Measurements from ENCODE around the gene GMDS. TPM values are rescaled to one million over a fixed set of nuclear protein-coding genes. Genes with fewer than 3 reads are reported as not detected.
A peak's percentile ranks its signal among the peaks of the same experiment; 100 is the strongest.

Gene GMDS
- total RNA-seq, 4 donors from 2014 or later, result 9.5 to 32.8 (median 22.4) TPM

GRCh38 chr6:1949538-1949937 lies 295.9 kb downstream of the GMDS start:
- DNase-seq, result no peak
- WGBS, 2 donors, result 98 to 100% methylated on average over 2 of the region's 2 CpGs
- Histone ChIP-seq H3K36me3 (no peaks in the 10 kb centered on the region), H3K27ac (no peak overlapping the region), H3K9me3 (no peaks in the 10 kb centered on the region), H3K4me1 (no peaks in the 10 kb centered on the region), H3K27me3 (no peaks in the 10 kb centered on the region), H3K4me3 (replicated peaks in 1 of 3) (no peak overlapping the region)
- no peak for TF ChIP-seq POLR2A (IDR thresholded peaks at IDR 0.05)
- TF ChIP-seq CTCF (IDR thresholded peaks at IDR 0.05), result no peak
- intact Hi-C loops (cut with DNase I), result no loop called here

GRCh38 chr6:1947922-1948321 lies 297.5 kb downstream of the GMDS start:
- TF ChIP-seq POLR2A (IDR thresholded peaks at IDR 0.05), result no peak
- no peak for TF ChIP-seq CTCF (IDR thresholded peaks at IDR 0.05)
- Histone ChIP-seq H3K27me3 (no peaks in the 10 kb centered on the region), H3K4me1 (no peaks in the 10 kb centered on the region), H3K9me3 (no peaks in the 10 kb centered on the region), H3K4me3 (replicated peaks in 1 of 3) (no peak overlapping the region), H3K27ac (no peak overlapping the region), H3K36me3 (no peaks in the 10 kb centered on the region)
- intact Hi-C loops (cut with DNase I), result no loop called here
- no peak for DNase-seq
- WGBS, 2 donors, result 96 to 98% methylated on average over 4 of the region's 4 CpGs

- no peaks in the 10 kb centered on the region for H3K27me3 ChIP-seq
- intact Hi-C loops (cut with DNase I), result no loop called here
- TF ChIP-seq CTCF (IDR thresholded peaks at IDR 0.05) (no peak), POLR2A (IDR thresholded peaks at IDR 0.05) (no peak)
- H3K9me3 ChIP-seq, result no peaks in the 10 kb centered on the region
- no peak overlapping the region for H3K4me3 ChIP-seq (replicated peaks in 1 of 3)
- no peak overlapping the region for H3K27ac ChIP-seq
- H3K36me3 ChIP-seq, result no peaks in the 10 kb centered on the region
- WGBS, 2 donors, result 67 to 74% methylated on average over 3 of the region's 3 CpGs
- H3K4me1 ChIP-seq, result no peaks in the 10 kb centered on the region
- DNase-seq, result peak; percentile 55 to 69
Observed at GRCh38 chr6:1946583-1946982, 298.8 kb downstream of the GMDS start.

- WGBS, 2 donors, result 87 to 91% methylated on average over 9 of the region's 9 CpGs
- intact Hi-C loops (cut with DNase I), result no loop called here
Observed at GRCh38 chr6:1945235-1945832, 300.1 kb downstream of the GMDS start.

More at GRCh38 chr6:1945235-1945832, 300.1 kb downstream of the GMDS start:
- H3K27me3 ChIP-seq, result no peaks in the 10 kb centered on the region
- H3K4me3 ChIP-seq (replicated peaks in 1 of 3), result no peak overlapping the region
- H3K27ac ChIP-seq, result no peak overlapping the region
- DNase-seq, result no peak
- no peaks in the 10 kb centered on the region for H3K36me3 ChIP-seq
- TF ChIP-seq CTCF (IDR thresholded peaks at IDR 0.05) (no peak), POLR2A (IDR thresholded peaks at IDR 0.05) (no peak)
- peaks cover 5 to 6% of the 10 kb centered on the region in 2 donors for H3K4me1 ChIP-seq
- H3K9me3 ChIP-seq, result no peaks in the 10 kb centered on the region
